Stimulated activated CD4-positive, alpha-beta T cell treated with anti-CD3 and anti-CD28 coated beads, Interleukin-4, amount 100 ng/mL, for 4 hours (primary cell): ENCODE data around the gene TOP2A.
"Not testable (repeated sequence)": the region's sequence is repeated elsewhere in the genome, so short reads cannot be mapped to it uniquely, and the experiment has no call there.

ENCODE experiments used
- DNase-seq, 2 experiments: peaks; one replicate each; pipeline ENCODE4 v3.0.0-alpha.2; 2020

The TOP2A gene

DNA sequence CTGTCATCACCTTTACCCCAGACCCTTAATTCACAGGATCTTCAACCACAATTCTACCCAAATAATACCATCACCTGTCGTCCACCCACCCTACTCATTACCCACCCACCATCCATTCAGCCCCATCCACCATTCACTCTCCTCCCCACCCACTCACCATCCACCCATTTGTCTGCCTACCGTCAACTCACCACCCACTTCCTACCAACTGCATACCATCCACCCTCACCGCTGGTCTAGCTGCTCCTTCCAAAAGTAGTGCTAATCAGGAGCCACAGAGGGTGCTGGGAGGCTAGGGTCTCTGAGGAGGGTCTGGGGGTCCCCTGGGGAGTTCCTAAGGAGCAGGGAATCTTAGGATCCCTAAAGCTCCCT is 13.5 kb upstream of the TOP2A start:
- no peak for DNase-seq

DNA sequence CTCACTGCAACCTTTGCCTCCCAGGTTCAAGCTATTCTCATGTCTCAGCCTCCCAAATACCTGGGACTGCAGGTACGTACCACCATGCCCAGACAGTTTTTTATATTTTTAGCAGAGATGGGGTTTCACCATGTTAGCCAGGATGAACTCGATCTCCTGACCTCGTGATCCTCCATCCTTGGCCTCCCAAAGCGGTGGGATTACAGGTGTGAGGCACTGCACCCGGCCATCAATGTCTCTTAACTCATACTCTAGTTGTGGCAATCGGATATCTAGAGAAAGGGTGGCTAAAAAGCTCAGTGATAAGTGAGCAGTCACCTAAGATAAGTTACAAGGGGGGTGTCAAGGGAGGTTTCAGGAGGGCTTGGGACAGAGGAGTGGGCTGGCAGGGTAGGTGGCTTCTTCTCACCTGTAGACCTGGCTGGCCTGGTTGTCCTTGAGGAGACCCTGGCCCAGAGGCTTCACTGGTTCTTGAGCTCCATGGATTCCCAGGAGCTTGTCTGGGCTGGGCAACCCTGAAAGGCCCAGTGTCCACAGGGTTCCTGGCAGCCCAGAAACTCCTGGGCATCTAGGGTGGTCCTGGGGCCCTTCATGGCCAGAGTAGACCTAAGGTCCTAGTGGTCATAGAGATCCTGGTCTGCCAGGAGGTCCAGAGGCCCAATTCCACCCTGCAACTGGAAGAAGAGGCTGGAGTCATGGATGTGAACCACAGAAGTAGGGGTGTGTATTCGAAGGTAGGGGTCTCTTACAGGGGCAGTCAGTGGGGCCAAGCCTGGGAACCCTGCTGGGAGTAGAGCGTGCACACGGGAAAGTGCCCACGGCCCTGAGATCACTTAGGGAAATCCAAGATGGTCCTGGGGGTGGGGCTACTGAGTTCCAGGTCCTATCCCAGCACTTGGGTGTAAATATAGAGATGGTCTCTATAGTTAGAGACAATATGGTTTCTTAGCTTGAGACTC is 12.9 kb upstream of the TOP2A start:
- no peak for DNase-seq

DNA sequence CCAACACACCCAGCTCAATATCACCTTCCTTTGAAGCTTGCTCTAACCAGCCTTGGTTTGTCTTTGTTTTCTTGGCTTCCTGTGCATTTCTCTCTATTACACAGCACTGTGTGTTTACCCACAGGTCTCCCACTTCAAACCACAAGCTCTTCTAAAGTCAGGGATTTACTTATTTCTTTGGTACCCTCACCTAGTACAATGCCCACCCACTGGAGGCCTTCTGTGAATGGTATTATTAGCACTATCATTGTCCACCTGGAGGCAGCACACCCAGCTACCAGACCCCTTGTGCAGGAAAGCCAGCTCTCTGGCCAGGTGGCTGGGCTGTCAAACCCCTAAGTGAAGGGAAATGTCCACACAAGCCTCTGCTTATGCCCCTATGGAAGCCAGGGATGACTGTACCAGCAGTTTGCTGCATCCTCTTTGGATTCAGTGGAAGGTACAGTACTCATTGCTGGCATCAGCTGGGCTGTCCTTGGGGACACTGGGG is 9.4 kb upstream of the TOP2A start:
- DNase-seq = no peak

DNA sequence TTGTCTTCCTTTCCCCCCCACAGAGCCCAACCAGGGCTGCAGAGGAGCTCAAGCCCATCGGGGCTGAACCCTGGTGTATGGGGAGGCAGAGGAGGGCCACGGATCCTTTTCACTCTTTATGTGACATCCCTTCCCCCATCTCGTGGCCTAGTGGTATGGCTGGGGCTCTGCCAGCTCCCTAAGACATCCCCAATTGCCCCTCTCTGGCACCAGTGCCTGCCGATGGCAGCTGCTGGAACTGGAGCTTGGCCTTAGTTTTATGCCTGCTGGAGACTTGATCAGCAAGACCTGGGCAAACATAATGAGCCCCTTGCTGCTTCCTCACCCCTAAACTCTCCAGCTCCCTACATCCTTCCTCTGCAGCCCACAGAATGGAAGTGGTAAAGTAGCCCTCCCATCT is 8.0 kb upstream of the TOP2A start:
- DNase-seq = no peak

DNA sequence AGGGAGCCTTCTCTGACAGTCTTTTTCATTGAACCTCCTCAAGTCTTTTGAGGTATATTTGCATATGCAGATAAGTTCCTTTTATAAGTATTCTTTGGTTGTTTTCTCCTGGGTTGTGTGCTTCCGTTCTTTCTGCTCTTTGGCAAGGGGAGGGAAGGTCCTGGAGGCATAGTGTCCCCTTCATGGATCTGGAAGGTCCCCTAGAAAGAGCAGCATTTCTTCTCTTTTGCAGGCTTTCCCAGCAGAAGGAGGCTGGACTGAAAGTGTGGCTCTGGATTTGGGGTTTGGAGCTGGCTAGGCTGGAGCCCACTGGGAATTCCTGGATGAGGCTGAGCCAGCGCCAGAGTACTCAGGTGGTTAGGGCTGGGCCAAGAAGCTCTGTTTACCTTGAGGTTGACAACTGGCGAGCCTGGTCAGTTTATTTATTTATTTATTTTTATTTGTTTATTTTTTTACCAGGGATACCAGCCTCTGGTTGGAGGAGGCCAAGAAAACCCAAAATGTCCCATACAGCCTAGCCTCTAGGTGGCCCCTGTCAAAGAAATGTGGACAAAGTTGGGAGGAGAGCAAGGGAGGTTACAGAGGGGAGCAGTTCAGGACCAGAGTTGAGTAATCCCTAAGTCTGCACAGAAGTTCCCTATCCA is 5.4 kb upstream of the TOP2A start:
- DNase-seq = no peak

DNA sequence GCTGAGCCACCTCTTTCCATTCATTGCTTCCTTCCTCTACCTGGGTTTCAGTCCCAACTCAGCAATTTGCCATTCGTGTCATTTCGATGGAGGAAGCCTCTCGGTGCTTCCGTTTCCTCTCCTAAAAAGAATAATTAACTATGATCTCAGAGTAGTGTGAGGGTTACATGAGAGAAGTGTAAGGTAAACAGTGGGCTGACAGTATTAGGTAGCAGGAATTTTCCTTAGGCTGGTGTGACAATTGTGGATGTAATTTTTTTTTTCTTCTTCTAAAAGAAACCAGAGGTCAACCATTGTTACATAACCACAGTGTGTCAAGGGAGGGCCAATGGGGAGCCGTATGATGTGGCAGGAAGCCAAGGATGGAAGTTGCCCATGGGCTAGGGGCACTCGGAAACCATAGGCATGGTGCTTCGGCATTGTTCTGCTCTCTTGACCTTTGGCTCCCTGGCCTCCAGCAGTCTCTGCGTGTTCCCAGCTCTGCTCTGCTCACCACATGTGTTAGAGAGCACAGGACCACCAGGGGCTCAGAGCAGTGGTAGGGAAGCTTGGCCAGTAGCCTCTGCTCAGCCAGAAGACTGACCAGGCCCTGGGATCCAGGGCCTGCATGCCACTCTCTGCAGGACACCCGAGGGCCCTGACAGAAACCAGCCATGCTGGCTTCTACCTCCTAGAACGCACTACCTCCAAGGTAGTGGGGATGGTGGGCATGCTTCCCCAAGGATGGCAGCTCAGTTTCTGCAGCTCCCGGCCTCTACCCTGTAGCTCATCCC is 2.0 kb upstream of the TOP2A start:
- DNase-seq = no peak

DNA sequence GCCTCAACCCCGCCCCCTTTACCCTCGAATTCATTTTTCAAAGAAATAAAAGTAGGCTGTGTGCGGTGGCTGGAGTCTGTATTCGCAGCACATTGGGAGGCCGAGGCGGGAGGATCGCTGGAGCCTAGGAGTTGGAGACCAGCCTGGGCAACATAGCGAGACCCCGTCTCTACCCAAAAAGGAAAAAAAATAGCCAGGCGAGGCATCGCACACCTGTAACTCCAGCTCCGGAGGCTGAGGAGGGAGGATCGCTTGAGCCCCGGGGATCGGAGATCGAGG is 671 bp upstream of the TOP2A start:
- DNase-seq = no peak

DNA sequence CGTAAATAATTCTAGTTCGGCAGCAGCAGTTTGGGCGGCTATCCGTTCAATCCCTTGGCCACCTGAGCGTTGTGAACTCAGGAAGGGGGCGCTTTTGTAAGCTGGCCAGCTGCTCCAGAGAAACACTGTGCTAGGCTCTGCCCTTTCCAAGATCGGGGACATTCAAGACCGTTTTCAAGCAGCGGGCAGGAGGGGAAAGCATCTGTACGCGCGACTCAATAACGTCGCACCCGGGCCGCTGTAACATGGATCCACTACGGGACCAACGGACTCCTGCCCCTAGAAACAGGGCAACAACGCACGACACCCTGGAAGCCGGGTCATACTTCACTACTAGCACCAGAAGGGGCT is 463 bp downstream of the TOP2A start:
- no peak for DNase-seq

DNA sequence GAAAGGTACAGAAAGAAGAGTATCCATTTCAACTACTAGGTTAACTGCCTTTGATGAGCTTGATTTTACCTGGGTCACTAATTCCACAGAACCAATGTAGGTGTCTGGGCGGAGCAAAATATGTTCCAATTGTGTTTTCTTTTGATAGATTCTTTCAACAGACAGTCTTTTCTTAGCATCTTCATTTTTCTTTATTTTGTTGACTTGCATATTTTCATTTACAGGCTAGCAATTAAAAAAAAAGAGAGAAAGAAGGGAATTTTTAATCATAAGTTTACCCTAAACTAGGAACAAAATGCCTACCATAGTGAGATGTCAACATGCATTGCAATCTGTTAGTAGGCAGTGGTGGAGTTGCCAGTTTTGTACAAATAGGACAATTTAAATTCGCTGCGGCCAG is 1.0 kb downstream of the TOP2A start:
- DNase-seq = no peak

DNA sequence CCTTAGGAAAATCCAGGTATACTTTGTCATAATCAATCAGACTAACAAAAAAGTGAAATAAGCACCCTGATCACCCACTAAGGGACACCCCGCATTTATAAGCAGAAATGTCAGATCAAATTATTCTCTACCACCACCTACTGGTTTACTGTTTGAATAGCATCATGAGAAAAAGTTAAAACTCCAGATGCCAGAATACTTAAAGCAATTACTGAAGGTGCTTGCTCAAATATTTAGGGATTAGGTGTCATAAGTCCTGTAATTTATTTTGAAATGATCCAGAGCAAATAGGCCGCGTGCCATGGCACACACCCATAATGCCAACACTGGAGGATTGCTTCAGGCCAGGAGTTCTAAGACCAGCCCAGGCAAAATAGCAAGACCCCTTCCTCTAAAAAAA is 2.3 kb downstream of the TOP2A start:
- no peak for DNase-seq

DNA sequence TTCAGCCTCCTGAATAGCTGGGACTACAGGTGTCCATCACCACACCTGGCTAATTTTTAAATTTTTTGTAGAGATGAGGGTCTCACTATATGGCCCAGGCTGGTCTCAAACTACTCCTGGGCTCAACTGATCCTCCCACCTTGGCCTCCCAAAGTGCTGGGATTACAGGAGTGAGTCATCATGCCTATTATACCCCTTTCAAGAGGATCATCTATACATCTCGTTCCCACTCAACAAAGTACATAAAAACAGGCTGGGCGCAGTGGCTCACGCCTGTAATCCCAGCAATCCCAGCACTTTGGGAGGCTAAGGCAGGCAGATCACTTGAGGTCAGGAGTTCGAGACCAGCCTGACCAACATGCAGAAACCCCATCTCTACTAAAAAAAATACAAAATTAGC is 3.4 kb downstream of the TOP2A start:
- not testable (repeated sequence) for DNase-seq

DNA sequence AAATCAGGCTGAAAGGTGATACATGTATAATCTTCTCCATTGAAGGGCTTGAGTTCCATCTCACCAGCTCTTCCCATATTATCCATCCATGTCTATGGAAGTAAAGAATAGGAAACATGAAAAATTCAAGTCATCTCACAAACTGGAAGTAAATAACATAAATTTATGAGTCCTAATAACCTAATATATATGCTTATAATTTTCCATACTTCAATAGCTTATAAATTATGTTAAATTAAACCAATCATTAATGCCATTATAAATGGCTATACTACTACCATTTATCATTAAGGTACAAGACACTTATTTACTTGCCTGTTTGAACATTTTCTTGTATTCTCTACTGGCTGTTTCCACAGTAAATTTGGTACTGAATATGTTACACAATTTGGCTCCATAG is 4.8 kb downstream of the TOP2A start:
- no peak for DNase-seq

DNA sequence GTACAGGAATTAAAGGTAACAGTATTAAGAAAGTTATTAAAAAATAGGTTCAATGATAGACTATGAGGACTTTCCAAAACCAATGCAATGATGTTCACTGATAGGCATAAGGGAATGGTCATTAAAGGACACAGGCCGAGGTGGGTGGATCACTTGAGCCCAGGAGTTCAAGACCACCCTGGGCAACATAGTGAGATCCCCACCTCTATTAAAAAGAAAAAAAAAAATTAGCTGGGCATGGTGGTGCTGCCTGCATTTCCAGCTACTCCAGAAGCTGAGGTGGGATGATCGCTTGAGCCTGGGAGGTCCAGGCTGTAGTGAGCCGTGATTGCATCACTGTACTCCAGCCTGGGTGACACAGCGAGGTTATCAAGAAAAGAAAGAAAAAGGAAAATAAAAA is 5.9 kb downstream of the TOP2A start:
- DNase-seq = no peak

DNA sequence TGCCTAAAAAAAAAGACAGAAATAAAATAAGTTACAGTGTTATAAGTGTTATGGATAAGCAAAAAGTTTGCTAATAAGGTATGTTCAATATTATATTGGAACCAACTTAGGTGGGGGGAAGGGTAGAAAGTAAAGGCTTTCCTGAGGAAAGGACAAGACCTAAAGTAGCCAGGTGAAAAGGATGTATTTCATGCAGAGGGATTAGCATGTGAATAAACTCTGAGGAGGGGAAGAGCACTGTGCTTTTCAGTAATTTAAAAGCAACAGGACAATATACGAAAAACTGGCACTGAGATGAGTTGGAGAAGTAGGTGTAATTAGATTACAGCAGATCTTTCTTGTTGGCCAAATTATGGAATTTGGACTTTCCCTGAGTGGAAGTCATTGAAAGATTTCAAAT is 7.6 kb downstream of the TOP2A start:
- DNase-seq = no peak

DNA sequence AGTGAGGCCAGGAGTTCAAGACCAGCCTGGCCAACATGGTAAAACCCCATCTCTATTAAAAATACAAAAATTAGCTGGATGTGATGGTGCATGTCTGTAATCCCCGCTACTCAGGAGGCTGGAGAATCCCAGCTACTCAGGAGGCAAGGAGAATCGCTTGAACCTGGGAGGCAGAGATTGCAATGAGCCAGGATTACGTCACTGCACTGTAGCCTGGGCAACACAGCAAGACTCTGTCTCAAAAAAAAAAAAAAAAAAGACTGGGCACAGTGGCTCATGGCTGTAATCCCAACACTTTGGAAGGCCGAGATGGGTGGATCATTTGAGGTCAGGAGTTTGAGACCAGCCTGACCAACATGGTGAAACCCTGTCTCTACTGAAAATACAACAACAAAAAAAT is 8.2 kb downstream of the TOP2A start:
- not testable (repeated sequence) for DNase-seq

DNA sequence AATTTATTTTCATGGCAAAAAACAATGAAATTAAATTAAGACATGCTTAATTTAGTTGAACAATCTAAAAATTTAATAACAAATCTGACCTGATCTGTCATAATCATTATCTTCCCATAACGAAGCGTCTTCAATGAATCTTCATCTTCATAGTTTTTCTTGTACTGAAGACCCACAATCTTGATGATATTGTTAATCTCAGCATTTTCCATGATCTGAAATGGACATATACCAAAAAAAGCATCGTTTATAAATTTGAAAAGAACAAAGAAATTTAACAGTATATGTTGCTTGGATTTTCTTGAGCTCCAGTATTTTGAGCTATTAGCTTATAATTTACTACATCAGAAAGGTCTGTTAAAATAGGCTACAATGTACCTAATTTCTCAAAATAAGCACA is 10.2 kb downstream of the TOP2A start:
- no peak for DNase-seq

DNA sequence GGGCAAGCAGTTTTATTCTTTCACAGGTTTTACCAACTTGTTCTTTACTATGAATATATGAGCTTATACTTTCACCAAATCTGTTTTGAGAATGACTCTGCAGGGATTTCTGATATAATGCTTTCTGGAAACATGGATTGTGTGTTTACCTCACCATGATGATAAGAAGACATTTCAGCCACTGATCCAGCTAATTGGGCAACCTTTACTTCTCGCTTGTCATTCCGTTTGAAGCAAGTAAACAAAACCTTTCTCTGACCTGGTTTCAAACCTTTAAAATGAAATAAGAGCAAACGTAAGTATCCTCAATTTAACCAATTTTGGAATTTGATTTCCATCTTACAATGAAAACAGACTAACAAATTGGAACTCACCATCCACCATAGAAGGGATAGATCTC is 13.7 kb downstream of the TOP2A start:
- DNase-seq = no peak

DNA sequence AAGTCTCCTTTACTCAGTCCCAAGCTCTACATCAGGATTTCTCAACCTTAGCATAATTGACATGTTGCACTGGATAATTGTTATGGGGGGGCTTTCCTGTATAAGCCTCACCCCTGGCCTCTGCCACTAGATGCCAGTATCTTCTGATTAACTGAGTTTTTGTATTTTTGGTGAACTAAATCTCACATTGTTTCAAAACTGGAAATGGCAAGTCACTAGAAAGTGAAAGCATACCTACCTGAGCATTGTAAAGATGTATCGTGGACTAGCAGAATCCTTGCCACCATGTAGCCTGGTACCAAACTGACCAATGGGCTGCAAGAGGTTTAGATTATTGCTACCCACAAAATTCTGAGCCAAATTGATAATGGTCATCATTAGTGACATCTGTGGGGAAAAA is 15.0 kb downstream of the TOP2A start:
- no peak for DNase-seq

DNA sequence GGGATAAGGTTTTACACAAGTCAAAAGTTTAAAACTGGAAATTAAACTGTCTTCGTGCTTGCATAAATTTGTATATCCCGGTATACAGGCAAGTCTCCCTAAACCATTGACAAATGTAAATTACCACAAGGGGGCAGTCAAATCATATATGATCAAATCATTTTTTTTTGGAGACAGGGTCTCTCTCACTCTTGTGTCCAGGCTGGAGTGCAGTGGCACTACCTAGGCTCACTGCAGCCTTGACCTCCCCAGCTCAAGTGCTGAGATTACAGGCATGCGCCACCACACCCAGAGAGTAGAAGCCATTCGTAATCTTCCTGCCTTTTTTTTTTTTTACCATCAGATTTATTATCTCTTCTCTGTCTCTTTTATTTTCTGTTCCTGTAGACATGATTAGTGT is 18.5 kb downstream of the TOP2A start:
- no peak for DNase-seq

DNA sequence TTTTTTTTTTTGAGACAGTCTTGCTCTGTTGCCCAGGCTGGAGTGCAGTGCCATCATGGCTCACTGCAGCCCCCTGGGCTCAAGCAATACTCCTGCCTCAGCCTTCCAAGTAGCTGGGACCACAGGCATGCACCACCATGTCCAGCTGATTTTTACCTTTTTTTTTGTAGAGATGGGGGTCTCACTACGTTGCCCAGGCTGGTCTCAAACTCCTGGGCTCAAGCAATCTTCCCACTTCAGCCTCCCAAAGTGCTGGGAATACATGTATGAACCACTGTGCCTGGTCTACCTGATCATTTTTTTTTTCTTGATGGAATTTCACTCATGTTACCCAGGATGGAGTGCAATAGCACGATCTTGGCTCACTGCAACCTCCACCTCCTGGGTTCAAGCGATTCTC is 31.1 kb downstream of the TOP2A start:
- DNase-seq = not testable (repeated sequence)

DNA sequence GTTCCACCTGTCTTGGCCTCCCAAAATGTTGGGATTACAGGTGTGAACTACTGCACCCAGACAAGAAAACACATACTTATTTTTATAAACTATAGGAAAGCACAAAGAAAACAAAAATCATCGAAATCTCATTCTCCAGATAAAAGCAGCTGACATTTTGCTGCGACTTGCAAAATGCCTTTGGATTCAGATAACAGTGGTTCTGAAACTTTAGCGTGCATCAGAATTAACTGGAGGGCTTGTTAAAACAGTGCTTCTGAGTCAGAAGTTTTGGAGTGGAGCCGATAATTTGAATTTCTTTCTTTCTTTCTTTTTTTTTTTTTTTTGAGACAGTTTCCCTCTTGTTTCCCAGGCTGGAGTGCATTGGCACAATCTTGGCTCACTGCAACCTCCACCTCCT is 35.4 kb downstream of the TOP2A start:
- DNase-seq = no peak

DNA sequence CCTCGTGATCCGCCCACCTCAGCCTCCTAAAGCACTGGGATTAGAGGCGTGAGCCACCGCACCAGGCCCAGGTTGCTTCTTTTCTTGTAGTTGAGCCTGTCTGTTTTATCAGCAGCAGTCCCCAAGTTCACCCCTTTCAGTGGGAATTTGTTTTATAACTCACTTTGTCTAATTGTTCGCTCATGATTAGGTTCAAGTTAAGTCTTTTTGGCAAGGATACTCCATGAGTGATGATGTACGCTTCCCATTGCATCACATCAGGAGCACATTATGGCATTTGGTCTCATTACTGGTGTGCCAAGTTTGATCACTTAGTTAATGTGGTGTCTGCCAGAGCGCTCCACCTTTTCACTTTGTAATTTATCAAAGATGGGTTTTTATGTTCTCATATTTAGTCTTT is 38.7 kb downstream of the TOP2A start:
- DNase-seq = no peak

DNA sequence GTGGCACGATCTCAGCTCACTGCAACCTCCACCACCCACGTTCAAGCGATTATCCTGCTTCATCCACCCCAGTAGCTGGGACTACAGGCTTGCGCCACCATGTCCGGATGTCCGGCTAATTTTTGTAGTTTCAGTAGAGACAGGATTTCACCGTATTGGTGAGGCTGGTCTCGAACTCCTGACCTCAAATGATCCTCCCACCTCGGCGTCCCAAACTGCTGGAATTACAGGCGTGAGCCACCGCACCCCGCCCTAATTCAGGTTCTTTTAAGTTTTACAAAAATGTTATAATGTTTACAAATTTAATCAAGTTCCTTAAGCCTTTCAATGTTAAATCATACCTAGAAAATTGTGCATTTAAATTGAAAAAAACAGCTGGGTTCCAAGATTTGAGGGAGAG is 39.9 kb downstream of the TOP2A start:
- DNase-seq = no peak

DNA sequence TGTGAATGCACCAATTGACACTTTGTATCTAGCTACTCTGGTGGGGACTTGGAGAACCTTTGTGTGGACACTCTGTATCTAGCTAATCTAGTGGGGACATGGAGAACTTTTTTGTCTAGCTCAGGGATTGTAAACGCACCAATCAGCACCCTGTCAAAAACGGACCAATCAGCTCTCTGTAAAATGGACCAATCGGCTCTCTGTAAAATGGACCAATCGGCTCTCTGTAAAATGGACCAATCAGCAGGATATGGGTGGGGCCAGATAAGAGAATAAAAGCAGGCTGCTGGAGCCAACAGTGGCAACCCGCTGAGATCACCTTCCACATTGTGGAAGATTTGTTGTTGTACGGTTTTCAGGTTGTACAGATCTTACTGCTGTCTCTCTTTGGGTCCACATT is 41.2 kb downstream of the TOP2A start:
- not testable (repeated sequence) for DNase-seq
